Stimulated activated CD8-positive, alpha-beta memory T cell treated with anti-CD3 and anti-CD28 coated beads, Interleukin-7, amount 100 ng/mL, for 48 hours (primary cell): Measurements from ENCODE around the gene GGCT.

Experiments
- DNase-seq, 2 donors: peaks; one replicate each; pipeline ENCODE4 v3.0.0-alpha.2; 2020; ENCODE audit warnings: low read depth in 1 of 2; ENCODE audit errors: extremely low read depth in 1 of 2

GGCT gene

GRCh38 chr7:30465046-30465810, 39.4 kb downstream of the GGCT start:
- no peak for DNase-seq

GRCh38 chr7:30464231-30464671, 40.4 kb downstream of the GGCT start:
- DNase-seq, result no peak

- no peak for DNase-seq
Observed at GRCh38 chr7:30463405-30464145, 41.1 kb downstream of the GGCT start.

DNA sequence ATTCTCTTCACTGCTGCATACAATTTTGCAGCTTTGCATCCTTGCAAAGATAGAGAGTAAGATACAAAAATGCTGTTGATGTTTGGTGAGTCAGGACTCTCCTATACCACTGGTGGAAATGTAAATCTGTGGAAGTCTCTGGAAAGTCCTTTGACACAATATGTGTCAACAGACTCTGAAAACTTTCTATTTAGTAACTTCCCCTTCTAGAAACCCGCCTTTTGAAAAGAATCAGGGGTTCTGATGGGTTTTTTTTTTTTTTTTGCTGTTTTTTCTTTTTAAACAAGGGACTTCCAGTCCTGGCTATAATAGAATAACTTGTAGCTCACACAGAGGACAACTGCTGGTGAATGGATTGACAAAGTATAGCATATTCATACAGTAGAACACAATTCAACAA, 42.5 kb downstream of the GGCT start:
- DNase-seq, result no peak

DNA sequence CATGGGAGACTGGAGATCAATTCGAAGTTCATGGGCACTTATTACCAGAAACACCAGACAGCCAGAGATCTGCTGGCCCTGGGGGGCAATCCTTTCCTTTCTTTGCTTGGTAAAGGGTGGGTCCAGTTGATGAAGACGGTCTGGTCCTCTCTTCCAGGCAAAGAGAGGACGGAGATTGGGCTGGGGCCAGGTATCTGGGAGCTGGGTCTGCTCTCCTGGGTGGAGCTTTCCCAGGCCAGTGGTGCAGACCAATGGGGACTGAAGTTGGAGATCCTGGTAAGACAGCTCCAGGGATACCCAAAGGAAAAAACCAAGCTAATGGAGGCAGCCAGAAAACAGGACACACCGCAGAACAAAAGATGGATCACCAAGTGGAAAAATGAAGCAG, 44.4 kb downstream of the GGCT start:
- DNase-seq, result no peak

GRCh38 chr7:30459591-30460245, 44.9 kb downstream of the GGCT start:
- no peak for DNase-seq

- DNase-seq, result no peak
Observed at GRCh38 chr7:30458311-30458710, 46.3 kb downstream of the GGCT start.

DNA sequence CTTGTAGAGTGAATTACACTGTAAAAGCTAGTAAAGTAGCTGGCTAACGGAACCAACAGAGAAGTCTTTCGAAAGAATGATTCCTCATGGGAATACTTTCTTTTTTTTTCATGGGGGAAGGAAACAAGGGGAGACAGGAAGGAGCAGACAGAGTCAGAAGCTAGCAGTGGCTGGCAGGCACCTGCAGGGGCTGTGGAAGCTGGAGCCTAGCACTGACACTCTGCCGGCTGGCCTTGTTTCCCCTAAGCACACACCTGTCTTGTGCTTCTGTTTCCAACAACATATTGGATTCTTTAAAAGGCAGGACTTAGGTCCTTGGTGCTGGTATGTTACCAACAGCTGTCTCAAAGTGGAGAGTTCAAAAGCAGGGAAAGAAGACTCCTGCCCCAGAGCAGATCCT, 50.7 kb downstream of the GGCT start:
- DNase-seq, result no peak

DNA sequence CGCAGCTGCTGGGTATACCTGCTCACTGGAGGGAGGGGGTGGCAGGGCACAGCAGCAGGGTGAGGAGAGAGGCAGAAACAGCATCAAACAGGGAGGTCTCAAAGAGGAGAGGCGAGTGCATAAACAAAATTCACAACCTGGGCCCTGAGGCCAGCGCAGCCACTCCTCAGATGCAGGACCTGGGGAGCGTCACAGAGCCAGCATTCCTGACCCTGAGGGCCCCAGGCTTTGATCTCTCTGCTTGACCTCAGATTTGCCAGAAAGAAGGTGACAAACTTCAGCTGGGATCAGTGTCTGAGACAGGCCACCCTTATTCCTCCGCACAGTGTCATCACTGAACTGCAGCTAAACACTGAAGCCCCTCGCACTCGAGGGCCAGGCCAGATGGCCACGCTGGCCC, 51.6 kb downstream of the GGCT start:
- DNase-seq, result no peak

DNA sequence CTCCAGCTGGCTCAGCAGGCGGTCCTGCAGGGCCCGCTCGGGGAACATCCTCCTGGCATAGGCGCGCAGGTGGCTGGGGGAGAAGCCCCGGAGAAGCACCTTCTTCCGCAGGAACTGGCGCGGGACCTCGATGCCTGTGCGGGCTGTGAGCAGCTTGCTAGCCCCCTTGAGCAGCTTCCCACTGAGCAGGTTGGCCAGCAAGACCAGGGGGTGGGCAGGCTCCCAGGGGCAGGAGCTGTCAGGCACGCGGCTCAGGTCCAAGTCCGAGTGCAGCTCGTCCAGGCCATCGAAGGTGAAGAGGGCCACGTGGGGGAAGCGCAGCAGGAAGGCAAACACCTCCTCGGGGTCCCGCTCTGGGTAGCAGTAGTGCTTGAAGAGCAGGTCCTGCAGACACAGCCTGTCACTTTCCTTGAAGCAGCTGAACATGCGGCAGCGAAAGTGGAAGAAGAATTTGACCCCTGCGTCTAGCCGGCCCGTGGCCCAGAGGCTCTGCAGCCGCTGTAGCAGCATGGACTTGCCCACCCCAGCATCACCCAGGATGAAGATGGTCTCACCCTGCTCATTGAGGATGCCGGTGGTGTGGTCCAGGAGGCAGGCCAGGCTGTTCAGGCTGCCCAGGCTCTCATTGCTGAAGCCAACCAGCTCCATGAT, 52.2 kb downstream of the GGCT start:
- DNase-seq, result no peak

DNA sequence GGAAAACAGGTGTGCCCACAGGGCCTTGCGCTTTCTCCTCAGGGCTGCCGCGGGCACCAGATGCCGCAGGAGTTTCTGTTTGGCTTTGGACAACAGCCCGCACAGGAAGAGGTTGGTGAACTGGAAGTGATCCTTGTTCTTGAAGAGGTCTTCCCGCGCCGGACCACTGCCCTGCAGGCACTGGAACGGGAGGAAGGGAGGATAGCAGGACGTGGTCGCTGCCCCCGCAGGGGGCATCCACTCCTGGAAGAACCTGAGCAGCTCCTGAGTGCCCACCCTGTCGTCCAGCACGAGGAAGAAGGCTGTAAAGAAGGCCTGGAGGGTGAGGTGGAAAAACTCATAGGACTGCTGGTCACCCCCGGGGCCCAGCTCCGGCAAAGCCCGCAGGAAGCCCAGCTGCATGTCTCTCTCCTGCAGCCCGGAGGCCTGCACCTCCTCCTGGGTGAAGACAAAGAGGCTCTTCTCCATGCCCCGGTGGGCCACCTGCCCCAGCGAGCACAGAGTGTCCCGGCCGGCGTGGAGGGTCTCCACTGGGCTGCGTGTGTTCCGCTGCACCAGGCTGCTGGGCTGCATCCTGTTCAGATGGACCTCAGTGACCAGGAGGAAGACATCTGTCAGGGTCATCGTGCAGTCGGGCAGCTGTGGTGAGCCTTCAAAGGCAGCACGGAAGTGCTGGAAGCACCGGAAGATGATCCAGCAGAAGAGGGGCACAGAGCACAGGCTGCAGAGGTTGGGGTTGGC, 52.9 kb downstream of the GGCT start:
- DNase-seq, result no peak

GRCh38 chr7:30450983-30451497, 53.6 kb downstream of the GGCT start:
- DNase-seq, result no peak

DNA sequence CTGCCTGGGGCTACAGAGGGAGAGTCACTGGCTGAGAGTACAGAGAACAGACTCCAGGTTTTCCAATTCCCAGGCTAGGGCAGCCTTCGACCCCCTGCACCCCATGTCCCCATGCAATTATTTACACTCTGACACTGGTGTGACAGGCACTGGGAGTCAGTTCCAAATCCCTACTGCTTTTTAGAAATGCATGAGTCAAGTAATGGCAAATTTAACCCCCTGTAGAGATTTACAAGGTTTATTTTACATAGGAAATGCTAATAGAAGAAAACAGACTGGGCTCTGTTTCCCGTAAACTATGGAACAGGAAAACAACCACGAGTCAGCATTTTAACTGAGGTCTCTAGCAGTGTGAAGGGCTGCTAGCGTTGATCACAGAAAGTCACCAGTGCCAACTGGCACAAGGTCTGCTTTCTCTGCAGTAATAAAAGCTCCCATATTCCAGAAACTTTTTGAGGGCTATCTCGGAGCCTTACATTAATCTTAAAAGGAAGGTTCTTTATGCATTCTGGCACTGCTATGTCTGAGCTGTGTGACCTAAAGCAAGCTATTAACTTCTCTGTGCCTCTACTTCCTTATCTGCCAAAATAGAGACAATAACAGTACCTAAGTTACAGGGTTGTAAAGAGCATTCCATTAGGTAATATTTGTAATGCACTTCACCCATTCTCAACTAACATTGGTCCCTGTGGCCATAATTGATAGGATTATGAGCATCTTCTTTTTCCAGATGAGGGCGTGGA, 54.2 kb downstream of the GGCT start:
- DNase-seq, result no peak

DNA sequence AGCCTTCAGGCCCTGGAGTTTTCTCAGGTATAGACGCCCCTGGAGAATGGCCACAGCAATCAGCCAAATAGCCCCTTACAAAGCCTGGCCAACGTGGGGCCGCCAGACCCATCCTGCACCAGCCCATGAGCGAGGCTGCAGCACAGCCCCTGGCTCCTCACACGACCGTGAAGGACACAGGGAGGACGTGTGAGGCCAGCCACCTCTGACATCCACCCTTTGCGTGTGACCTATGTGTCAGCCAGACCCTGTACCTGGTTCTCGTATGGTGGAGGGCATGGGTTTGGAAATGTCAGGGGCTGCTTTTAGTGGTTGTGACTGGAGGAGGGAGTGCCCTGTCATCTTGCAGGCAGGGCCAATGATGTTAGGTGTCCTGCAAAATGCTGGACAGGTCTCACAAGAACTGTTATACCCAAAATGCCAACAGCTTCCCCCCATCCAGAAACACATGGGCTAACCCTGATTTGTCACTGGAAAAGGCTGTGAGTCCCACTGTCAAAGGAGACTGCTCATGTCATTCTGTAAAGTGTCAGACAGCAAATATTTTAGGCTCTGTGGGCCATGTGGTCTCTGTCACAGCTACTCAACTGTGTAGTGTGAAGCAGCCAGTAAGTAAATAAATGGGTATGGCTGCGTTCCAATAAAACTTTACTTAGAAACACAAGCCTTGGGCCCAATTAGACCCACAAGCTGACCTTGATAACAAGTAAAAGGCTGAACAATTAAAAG, 56.0 kb downstream of the GGCT start:
- no peak for DNase-seq

DNA sequence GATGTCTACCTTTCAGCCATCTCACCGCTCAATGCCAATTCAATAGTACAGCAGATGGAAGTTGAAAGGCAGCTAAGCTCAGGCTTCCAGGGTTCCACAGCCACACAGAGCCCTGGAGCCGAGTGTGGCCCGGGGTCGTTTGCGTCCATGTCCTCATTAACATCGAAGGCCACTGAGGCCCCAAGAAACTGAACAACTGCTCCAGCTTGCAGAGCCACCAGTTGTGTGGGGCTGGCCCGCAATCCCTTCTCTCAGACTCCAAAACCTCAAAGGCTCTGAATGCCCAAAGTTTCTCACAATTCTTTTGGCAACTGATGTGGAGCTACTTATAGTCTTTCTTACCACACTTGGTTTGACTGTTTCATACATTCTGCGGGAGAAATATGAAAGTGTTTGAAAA, 57.2 kb downstream of the GGCT start:
- no peak for DNase-seq
